WTC11 (cell line): ENCODE results near the gene CNDP1. TPM values are rescaled to one million over a fixed set of nuclear protein-coding genes. Genes with fewer than 3 reads are reported as not detected.

Experiments used
- ATAC-seq: fragments of 200-7000 bp; cut with Tn5 transposase; 2 replicates; pipeline ENCODE4 v1.10.0; 2021; ENCODE audit warnings: mild to moderate bottlenecking, moderate library complexity
- CTCF ChIA-PET: fragments of 300-600 bp; sonication (Branson Sonifier 250); formaldehyde crosslinking; loops from one replicate; lab custom pipeline; 2021; ENCODE audit warnings: antibody characterized with exemption; lab: Charles Lee
- POLR2A ChIA-PET: fragments of 350-600 bp; sonication (Branson Sonifier 250); formaldehyde crosslinking; loops from one replicate; lab custom pipeline; 2021; ENCODE audit warnings: antibody characterized with exemption; lab: Charles Lee
- DNase-seq: peaks from one replicate; pipeline ENCODE4 v3.0.0; 2021; ENCODE audit warnings: low spot score
- H3K27ac Mint-ChIP-seq: 2 replicates; pipeline ENCODE4 v1.8.0; 2021; ENCODE audit warnings: mixed read lengths
- H3K27me3 Mint-ChIP-seq: 2 replicates; pipeline ENCODE4 v1.8.0; 2021; ENCODE audit warnings: low read depth, mild to moderate bottlenecking, moderate library complexity, mixed read lengths
- H3K36me3 Mint-ChIP-seq: 2 replicates; pipeline ENCODE4 v1.8.0; 2021; ENCODE audit warnings: mixed read lengths
- H3K4me1 Mint-ChIP-seq: 2 replicates; pipeline ENCODE4 v1.8.0; 2022; ENCODE audit warnings: mixed read lengths
- H3K4me3 Mint-ChIP-seq: 2 replicates; pipeline ENCODE4 v1.8.0; 2021; ENCODE audit warnings: mild to moderate bottlenecking, moderate library complexity, mixed read lengths
- H3K9me3 Mint-ChIP-seq: 2 replicates; pipeline ENCODE4 v1.8.0; 2021; ENCODE audit warnings: mixed read lengths
- ATF1 ChIP-seq: sonication (generic); formaldehyde crosslinking; IDR thresholded peaks from 2 replicates; pipeline ENCODE4 v1.8.1; 2023; ENCODE audit warnings: mild to moderate bottlenecking, moderate library complexity, missing genetic modification reagents
- CDX4 ChIP-seq: fragments of 250-450 bp; sonication (Bioruptor Pico); IDR thresholded peaks from 2 replicates; pipeline ENCODE4 v1.9.0; 2021; ENCODE audit warnings: moderate library complexity, mild to moderate bottlenecking, inconsistent platforms, borderline replicate concordance
- E2F4 ChIP-seq: sonication (generic); formaldehyde crosslinking; IDR thresholded peaks from 2 replicates; pipeline ENCODE4 v1.8.1; 2022; ENCODE audit warnings: low read depth, mild to moderate bottlenecking, moderate library complexity, missing genetic modification reagents, borderline replicate concordance
- E2F5 ChIP-seq: sonication (generic); formaldehyde crosslinking; IDR thresholded peaks from 2 replicates; pipeline ENCODE4 v1.8.1; 2022; ENCODE audit warnings: mild to moderate bottlenecking, moderate library complexity, missing genetic modification reagents
- FOXP4 ChIP-seq: sonication (generic); formaldehyde crosslinking; IDR thresholded peaks from 2 replicates; pipeline ENCODE4 v1.8.0; 2022; ENCODE audit warnings: mild to moderate bottlenecking, missing genetic modification reagents
- NFE2L1 ChIP-seq: sonication (generic); formaldehyde crosslinking; IDR thresholded peaks from 2 replicates; pipeline ENCODE4 v1.8.1; 2023; ENCODE audit warnings: missing genetic modification reagents
- RELA ChIP-seq: sonication (generic); formaldehyde crosslinking; IDR thresholded peaks from 2 replicates; pipeline ENCODE4 v1.8.1; 2022; ENCODE audit warnings: missing genetic modification reagents, mild to moderate bottlenecking, borderline replicate concordance
- SMAD3 ChIP-seq: sonication (generic); formaldehyde crosslinking; IDR thresholded peaks from 2 replicates; pipeline ENCODE4 v1.8.0; 2022; ENCODE audit warnings: missing genetic modification reagents, mild to moderate bottlenecking, borderline replicate concordance
- SOX15 ChIP-seq: fragments of 250-450 bp; sonication (Bioruptor Pico); IDR thresholded peaks from 2 replicates; pipeline ENCODE4 v1.9.0; 2021; ENCODE audit warnings: mild to moderate bottlenecking
- TP53 ChIP-seq: sonication (generic); formaldehyde crosslinking; IDR thresholded peaks from 2 replicates; pipeline ENCODE4 v1.8.1; 2023; ENCODE audit warnings: mild to moderate bottlenecking, missing genetic modification reagents
- ZNF263 ChIP-seq: sonication (generic); formaldehyde crosslinking; IDR thresholded peaks from 2 replicates; pipeline ENCODE4 v1.8.1; 2022; ENCODE audit warnings: low read depth, mild to moderate bottlenecking, moderate library complexity, missing genetic modification reagents
- ZNF396 ChIP-seq: fragments of 250-450 bp; sonication (Bioruptor Pico); IDR thresholded peaks from 2 replicates; pipeline ENCODE4 v1.8.0; 2021; ENCODE audit warnings: mild to moderate bottlenecking, moderate library complexity, borderline replicate concordance
- ZSCAN18 ChIP-seq: fragments of 250-450 bp; sonication (Bioruptor Pico); IDR thresholded peaks from 2 replicates; pipeline ENCODE4 v2.1.2; 2022; ENCODE audit warnings: mild to moderate bottlenecking, moderate library complexity
- total RNA-seq: library from RNA; stranded (reverse); gene quantifications from 3 replicates; pipeline ENCODE4 v1.2.3, GENCODE V29; 2021
- TF ChIP-seq, protein P1 (sequence below): fragments of 250-450 bp; sonication (Bioruptor Pico); IDR thresholded peaks from 2 replicates; pipeline ENCODE4 v1.9.0; 2021; ENCODE audit warnings: mild to moderate bottlenecking
- TF ChIP-seq, protein P2 (sequence below): sonication (generic); formaldehyde crosslinking; IDR thresholded peaks from 2 replicates; pipeline ENCODE4 v1.8.0; 2023; ENCODE audit warnings: missing genetic modification reagents
- TF ChIP-seq, protein P3 (sequence below): sonication (generic); formaldehyde crosslinking; IDR thresholded peaks from 2 replicates; pipeline ENCODE4 v1.8.1; 2023; ENCODE audit warnings: mild to moderate bottlenecking, missing genetic modification reagents

Gene CNDP1
- total RNA-seq, 1 experiment from 2014 or later: 0.28 TPM

GRCh38 chr18:74589811-74590210 lies 55.5 kb downstream of the CNDP1 start (continued):
- TF ChIP-seq CDX4 (CRISPR knock-in tag): no peak

GRCh38 chr18:74590671-74591070 lies 56.4 kb downstream of the CNDP1 start:
- DNase-seq: no peak
- peaks cover 3% of the 10 kb centered on the region for H3K4me1 Mint-ChIP-seq
- no peak for ATAC-seq
- ChIA-PET CTCF (interaction anchor here (1.1 kb wide), 1 partner anchor 11 kb away, joined by 3 read pairs; no protein-coding TSS in a partner anchor), POLR2A (no interaction called here)
- TF ChIP-seq SOX15 (CRISPR knock-in tag) (no peak), RELA (no peak), ATF1 (CRISPR knock-in tag) (no peak), ZNF263 (CRISPR knock-in tag) (no peak), NFE2L1 (CRISPR knock-in tag) (no peak)
- TF ChIP-seq, protein P1, sequence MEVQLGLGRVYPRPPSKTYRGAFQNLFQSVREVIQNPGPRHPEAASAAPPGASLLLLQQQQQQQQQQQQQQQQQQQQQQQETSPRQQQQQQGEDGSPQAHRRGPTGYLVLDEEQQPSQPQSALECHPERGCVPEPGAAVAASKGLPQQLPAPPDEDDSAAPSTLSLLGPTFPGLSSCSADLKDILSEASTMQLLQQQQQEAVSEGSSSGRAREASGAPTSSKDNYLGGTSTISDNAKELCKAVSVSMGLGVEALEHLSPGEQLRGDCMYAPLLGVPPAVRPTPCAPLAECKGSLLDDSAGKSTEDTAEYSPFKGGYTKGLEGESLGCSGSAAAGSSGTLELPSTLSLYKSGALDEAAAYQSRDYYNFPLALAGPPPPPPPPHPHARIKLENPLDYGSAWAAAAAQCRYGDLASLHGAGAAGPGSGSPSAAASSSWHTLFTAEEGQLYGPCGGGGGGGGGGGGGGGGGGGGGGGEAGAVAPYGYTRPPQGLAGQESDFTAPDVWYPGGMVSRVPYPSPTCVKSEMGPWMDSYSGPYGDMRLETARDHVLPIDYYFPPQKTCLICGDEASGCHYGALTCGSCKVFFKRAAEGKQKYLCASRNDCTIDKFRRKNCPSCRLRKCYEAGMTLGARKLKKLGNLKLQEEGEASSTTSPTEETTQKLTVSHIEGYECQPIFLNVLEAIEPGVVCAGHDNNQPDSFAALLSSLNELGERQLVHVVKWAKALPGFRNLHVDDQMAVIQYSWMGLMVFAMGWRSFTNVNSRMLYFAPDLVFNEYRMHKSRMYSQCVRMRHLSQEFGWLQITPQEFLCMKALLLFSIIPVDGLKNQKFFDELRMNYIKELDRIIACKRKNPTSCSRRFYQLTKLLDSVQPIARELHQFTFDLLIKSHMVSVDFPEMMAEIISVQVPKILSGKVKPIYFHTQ (CRISPR knock-in tag): no peak
- TF ChIP-seq, protein P2, sequence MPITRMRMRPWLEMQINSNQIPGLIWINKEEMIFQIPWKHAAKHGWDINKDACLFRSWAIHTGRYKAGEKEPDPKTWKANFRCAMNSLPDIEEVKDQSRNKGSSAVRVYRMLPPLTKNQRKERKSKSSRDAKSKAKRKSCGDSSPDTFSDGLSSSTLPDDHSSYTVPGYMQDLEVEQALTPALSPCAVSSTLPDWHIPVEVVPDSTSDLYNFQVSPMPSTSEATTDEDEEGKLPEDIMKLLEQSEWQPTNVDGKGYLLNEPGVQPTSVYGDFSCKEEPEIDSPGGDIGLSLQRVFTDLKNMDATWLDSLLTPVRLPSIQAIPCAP (CRISPR knock-in tag): no peak
- H3K27ac Mint-ChIP-seq: no peak overlapping the region
- H3K36me3 Mint-ChIP-seq: no peaks in the 10 kb centered on the region
- H3K4me3 Mint-ChIP-seq: no peak overlapping the region
- H3K27me3 Mint-ChIP-seq: peaks cover 7% of the 10 kb centered on the region; the same call in 1 of the 2 replicates
- no peaks in the 10 kb centered on the region for H3K9me3 Mint-ChIP-seq

DNA sequence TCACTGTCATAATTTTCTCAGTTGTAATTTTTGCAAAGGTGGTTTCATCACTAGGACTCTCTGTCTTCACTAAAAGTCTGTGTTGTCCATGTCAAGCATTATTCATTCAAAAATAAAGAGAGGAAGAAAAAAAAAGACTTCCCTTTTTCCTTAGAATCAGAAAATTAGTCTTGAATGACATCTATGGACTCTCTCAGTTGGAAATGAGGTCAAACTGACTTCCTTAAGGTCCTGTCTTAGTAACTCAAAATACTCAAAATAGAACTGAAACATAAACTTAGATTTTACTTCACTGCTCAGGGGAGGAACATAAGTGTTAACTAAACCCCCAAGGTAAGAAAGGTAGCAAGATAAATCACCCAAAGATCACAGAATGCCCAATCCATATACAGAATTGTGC lies 61.1 kb downstream of the CNDP1 start:
- Mint-ChIP-seq H3K27me3 (no peaks in the 10 kb centered on the region), H3K27ac (no peak overlapping the region), H3K4me3 (peak overlapping the region; percentile 95), H3K9me3 (no peaks in the 10 kb centered on the region), H3K4me1 (peaks cover 19% of the 10 kb centered on the region), H3K36me3 (no peaks in the 10 kb centered on the region)
- DNase-seq: no peak
- POLR2A ChIA-PET: no interaction called here
- no peak for ATAC-seq
- CTCF ChIA-PET: no interaction called here
- TF ChIP-seq E2F5 (CRISPR knock-in tag) (no peak), ZNF396 (CRISPR knock-in tag) (no peak), E2F4 (no peak)

DNA sequence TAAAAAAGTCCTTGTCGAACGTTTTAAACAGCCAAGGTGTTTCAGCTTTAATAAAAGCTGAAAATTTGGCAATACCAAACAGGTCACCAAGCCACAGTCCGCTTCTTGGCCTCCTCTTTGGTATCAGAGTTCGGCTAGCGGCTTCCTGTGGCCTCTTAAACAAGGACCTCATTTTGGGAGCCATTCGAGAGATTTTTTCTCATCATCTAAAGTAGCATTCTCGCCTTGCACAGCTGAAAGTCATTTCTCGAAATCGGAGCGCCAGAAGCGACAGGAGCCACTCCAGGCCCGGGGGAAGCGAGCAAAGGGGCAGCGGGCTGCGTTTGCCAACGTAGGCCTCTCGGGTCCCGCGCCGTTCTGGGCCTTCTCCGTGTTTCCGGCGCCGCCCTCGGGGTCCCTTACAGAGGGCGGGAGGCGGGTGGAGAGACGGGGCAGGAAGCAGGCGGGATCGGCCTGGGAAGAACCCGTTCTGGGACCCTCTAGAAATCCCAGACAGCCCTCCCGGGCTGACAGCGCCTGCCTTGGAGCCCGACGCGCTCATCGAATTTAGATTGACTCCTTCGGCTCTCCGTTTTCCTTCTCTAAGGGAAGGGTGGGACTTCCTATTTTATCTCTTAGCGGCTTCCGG lies 62.8 kb downstream of the CNDP1 start:
- H3K27me3 Mint-ChIP-seq: no peaks in the 10 kb centered on the region
- ChIA-PET POLR2A (no interaction called here), CTCF (interaction anchor here (1.4 kb wide), 1 partner anchor 45 kb away, joined by 6 read pairs; no protein-coding TSS in a partner anchor)
- DNase-seq (peak; percentile 61), ATAC-seq (peak; percentile 37)
- no peaks in the 10 kb centered on the region for H3K9me3 Mint-ChIP-seq
- H3K27ac Mint-ChIP-seq: peak overlapping the region; percentile 96
- peak overlapping the region; percentile 95 for H3K4me3 Mint-ChIP-seq
- peaks cover 19% of the 10 kb centered on the region for H3K4me1 Mint-ChIP-seq
- H3K36me3 Mint-ChIP-seq: no peaks in the 10 kb centered on the region
- TF ChIP-seq, protein P3, sequence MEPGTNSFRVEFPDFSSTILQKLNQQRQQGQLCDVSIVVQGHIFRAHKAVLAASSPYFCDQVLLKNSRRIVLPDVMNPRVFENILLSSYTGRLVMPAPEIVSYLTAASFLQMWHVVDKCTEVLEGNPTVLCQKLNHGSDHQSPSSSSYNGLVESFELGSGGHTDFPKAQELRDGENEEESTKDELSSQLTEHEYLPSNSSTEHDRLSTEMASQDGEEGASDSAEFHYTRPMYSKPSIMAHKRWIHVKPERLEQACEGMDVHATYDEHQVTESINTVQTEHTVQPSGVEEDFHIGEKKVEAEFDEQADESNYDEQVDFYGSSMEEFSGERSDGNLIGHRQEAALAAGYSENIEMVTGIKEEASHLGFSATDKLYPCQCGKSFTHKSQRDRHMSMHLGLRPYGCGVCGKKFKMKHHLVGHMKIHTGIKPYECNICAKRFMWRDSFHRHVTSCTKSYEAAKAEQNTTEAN (CRISPR knock-in tag): 0 out of 2 replicates have a peak, but pooled peaks have one; percentile 21
- TF ChIP-seq ZSCAN18 (CRISPR knock-in tag): no peak
- TF ChIP-seq TP53: no peak
- peak; percentile 62; the same call in 1 of the 2 replicates for TF ChIP-seq FOXP4 (CRISPR knock-in tag)
- TF ChIP-seq E2F4: no peak
- no peak for TF ChIP-seq SMAD3 (CRISPR knock-in tag)
